Measurements from ENCODE around the gene SDC1. TPM values are rescaled to one million over a fixed set of nuclear protein-coding genes. Genes with fewer than 3 reads are reported as not detected.
"Not testable (repeated sequence)": the region's sequence is repeated elsewhere in the genome, so short reads cannot be mapped to it uniquely, and the experiment has no call there.

SDC1 gene
- 480 TPM for total RNA-seq

- DNase-seq (ENCODE audit: low spot score), result peak; percentile 78
Observed at GRCh38 chr2:20224716-20225293, at the start of gene SDC1. Gene SDC1 (minus strand): TSS chr2:20225130. CDS start chr2:20224867, 263 bp downstream.

GRCh38 chr2:20273042-20273441 is 48.1 kb upstream of the SDC1 start:
- DNase-seq (ENCODE audit: low spot score), result no peak

- not testable (repeated sequence) for DNase-seq (ENCODE audit: low spot score)
Observed at GRCh38 chr2:20268317-20268716, 43.4 kb upstream of the SDC1 start.

- no peak for DNase-seq (ENCODE audit: low spot score)
Observed at GRCh38 chr2:20267529-20267928, 42.6 kb upstream of the SDC1 start.

GRCh38 chr2:20264629-20265028 is 39.7 kb upstream of the SDC1 start:
- no peak for DNase-seq (ENCODE audit: low spot score)

GRCh38 chr2:20257411-20257810 is 32.5 kb upstream of the SDC1 start:
- DNase-seq (ENCODE audit: low spot score), result no peak

- no peak for DNase-seq (ENCODE audit: low spot score)
Observed at GRCh38 chr2:20254731-20255130, 29.8 kb upstream of the SDC1 start.

- DNase-seq (ENCODE audit: low spot score), result no peak
Observed at GRCh38 chr2:20250436-20250835, 25.5 kb upstream of the SDC1 start.

- no peak for DNase-seq (ENCODE audit: low spot score)
Observed at GRCh38 chr2:20249170-20249569, 24.2 kb upstream of the SDC1 start.

- no peak for DNase-seq (ENCODE audit: low spot score)
Observed at GRCh38 chr2:20247084-20247483, 22.2 kb upstream of the SDC1 start.

- not testable (repeated sequence) for DNase-seq (ENCODE audit: low spot score)
Observed at GRCh38 chr2:20243637-20244036, 18.7 kb upstream of the SDC1 start.

- DNase-seq (ENCODE audit: low spot score), result no peak
Observed at GRCh38 chr2:20242727-20243377, 17.9 kb upstream of the SDC1 start.

- DNase-seq (ENCODE audit: low spot score), result no peak
Observed at GRCh38 chr2:20241973-20242726, 17.2 kb upstream of the SDC1 start.

GRCh38 chr2:20240291-20240690 is 15.4 kb upstream of the SDC1 start:
- DNase-seq (ENCODE audit: low spot score), result not testable (repeated sequence)

- DNase-seq (ENCODE audit: low spot score), result no peak
Observed at GRCh38 chr2:20236496-20236895, 11.6 kb upstream of the SDC1 start.

GRCh38 chr2:20235655-20236305 is 10.8 kb upstream of the SDC1 start:
- peak; percentile 80 for DNase-seq (ENCODE audit: low spot score)

- DNase-seq (ENCODE audit: low spot score), result not testable (repeated sequence)
Observed at GRCh38 chr2:20234597-20234996, 9.7 kb upstream of the SDC1 start.

GRCh38 chr2:20232837-20233207 is 7.9 kb upstream of the SDC1 start:
- no peak for DNase-seq (ENCODE audit: low spot score)

- DNase-seq (ENCODE audit: low spot score), result peak; percentile 85
Observed at GRCh38 chr2:20231598-20232026, 6.7 kb upstream of the SDC1 start.

- no peak for DNase-seq (ENCODE audit: low spot score)
Observed at GRCh38 chr2:20231159-20231558, 6.2 kb upstream of the SDC1 start.

GRCh38 chr2:20230114-20230425 is 5.1 kb upstream of the SDC1 start:
- DNase-seq (ENCODE audit: low spot score), result no peak

GRCh38 chr2:20229322-20230113 is 4.6 kb upstream of the SDC1 start:
- no peak for DNase-seq (ENCODE audit: low spot score)
